Measurements from ENCODE around the gene CELF4. TPM values are rescaled to one million over a fixed set of nuclear protein-coding genes. Genes with fewer than 3 reads are reported as not detected.

CELF4 gene
- total and polyA plus RNA-seq, 2 of the 4 experiments (the other 2 are of a cell fraction) = not detected

GRCh38 chr18:37332219-37332618, 233.4 kb downstream of the CELF4 start:
- Histone ChIP-seq H2BK20ac (ENCODE audit: low read depth, low read length) (no peak overlapping the region), H3K4me1 (ENCODE audit: control insufficient read depth, insufficient read depth, low read length) (peaks cover 2% of the 10 kb centered on the region; the same call in 1 of the 2 replicates), H3K27ac (ENCODE audit: insufficient read depth, low read length) (no peak overlapping the region), H4K20me1 (ENCODE audit: insufficient read depth, low read length) (no peaks in the 10 kb centered on the region), H3K18ac (ENCODE audit: low read depth, low read length) (no peak overlapping the region), H4K5ac (ENCODE audit: low read depth, low read length) (no peak overlapping the region), H2AFZ (replicated peaks; ENCODE audit: low read length, poor library complexity) (no peak overlapping the region), H3K79me1 (ENCODE audit: low read depth in 1 of 2, low read length in 2 of 2) (no peaks in the 10 kb centered on the region), H4K91ac (ENCODE audit: insufficient read depth, low read depth, low read length) (no peak overlapping the region), H3K14ac (replicated peaks; ENCODE audit: low read depth, low read length) (no peak overlapping the region), H3K36me3 (ENCODE audit: control insufficient read depth, insufficient read depth, low read length) (no peaks in the 10 kb centered on the region), H2BK15ac (ENCODE audit: low read depth, low read length) (no peak overlapping the region), H3K9me3 (ENCODE audit: control insufficient read depth, insufficient read depth, low read length) (no peaks in the 10 kb centered on the region), H2BK5ac (ENCODE audit: low read depth, low read length, poor library complexity, severe bottlenecking) (no peak overlapping the region), H3K9ac (ENCODE audit: low read depth, low read length) (no peak overlapping the region), H3K56ac (ENCODE audit: extremely low read depth, insufficient read depth, low read length) (no peak overlapping the region), H3K27me3 (ENCODE audit: control insufficient read depth, insufficient read depth, low read length) (peaks cover 17% of the 10 kb centered on the region), H4K8ac (ENCODE audit: low read depth in 2 of 2, low read length in 2 of 2) (no peak overlapping the region), H2BK120ac (ENCODE audit: low read depth, low read length) (no peak overlapping the region), H3K9me1 (ENCODE audit: insufficient read depth, low read length) (peaks cover 4% of the 10 kb centered on the region; the same call in 1 of the 2 replicates), H3K23ac (ENCODE audit: low read depth, low read length) (no peak overlapping the region), H3K4ac (ENCODE audit: low read depth, low read length) (no peak overlapping the region), H2AK9ac (replicated peaks; ENCODE audit: low read depth, low read length, poor library complexity) (no peak overlapping the region), H2AK5ac (ENCODE audit: low read depth, low read length) (no peak overlapping the region), H3K4me3 (ENCODE audit: insufficient read depth, low read depth, low read length) (no peak overlapping the region), H3K4me2 (ENCODE audit: low read depth, low read length) (no peak overlapping the region)
- 60% methylated on average over 4 of the region's 8 CpGs; no CpG with 5 or more reads in 1 of the 2 experiments for WGBS, 2 experiments (ENCODE audit: extremely low coverage in 2 of 2, insufficient read length in 1 of 2)
- BruUV-seq (replicated peaks) = no TSS peak
- dilution Hi-C loops (cut with HindIII; ENCODE audit: low sequenced_read_pairs, unreplicated experiment) = no loop called here
- TF ChIP-seq ELK1 (IDR thresholded peaks at IDR 0.05; ENCODE audit: borderline replicate concordance, low read depth, low read length) (no peak), MAZ (IDR thresholded peaks at IDR 0.05; ENCODE audit: borderline replicate concordance, low read depth, low read length) (no peak), CHD1 (IDR thresholded peaks at IDR 0.05; ENCODE audit: low read depth, low read length) (no peak), RAD21 (IDR thresholded peaks at IDR 0.05; ENCODE audit: low read length) (no peak), USF2 (IDR thresholded peaks at IDR 0.05; ENCODE audit: low read depth, low read length) (no peak), BHLHE40 (IDR thresholded peaks at IDR 0.05; ENCODE audit: low read depth, low read length) (no peak), CEBPB (IDR thresholded peaks at IDR 0.05; ENCODE audit: low read depth, low read length) (no peak), POLR2A (IDR thresholded peaks at IDR 0.05; ENCODE audit: low read depth, low read length) (no peak), NFE2L2 (IDR thresholded peaks at IDR 0.05; ENCODE audit: low read depth, low read length) (no peak), CTCF (conservative IDR thresholded peaks at IDR 0.05; ENCODE audit: low read depth, low read length) (no peak)
- POLR2A ChIA-PET (ENCODE audit: unreplicated experiment) = no interaction called here
- ATAC-seq (ENCODE audit: low read depth) = no peak
- DNase-seq = no peak
- CTCF ChIA-PET = no interaction called here
- intact Hi-C loops (cut with micrococcal nuclease) = no loop called here
- in situ Hi-C loops (cut with MboI; ENCODE audit: low sequenced_read_pairs) = no loop called here
